Measurements from ENCODE around the gene BABAM2.
"Not testable (repeated sequence)": the region's sequence is repeated elsewhere in the genome, so short reads cannot be mapped to it uniquely, and the experiment has no call there.

GRCh38 chr2:27968045-27968444 is 77.5 kb downstream of the BABAM2 start:
- not testable (repeated sequence) for TF ChIP-seq CTCF (IDR thresholded peaks at IDR 0.05; ENCODE audit: borderline replicate concordance, extremely low read depth, low read length, poor library complexity, severe bottlenecking); EZH2 (IDR thresholded peaks at IDR 0.05; ENCODE audit: borderline replicate concordance, low read depth, low read length, severe bottlenecking)

All from DND-41 (cell line).